CD14-positive monocyte (primary cell): Measurements from ENCODE around the gene CCDC85C. TPM values are rescaled to one million over a fixed set of nuclear protein-coding genes. Genes with fewer than 3 reads are reported as not detected.

ENCODE experiments used
- DNase-seq, 3 donors: peaks; one replicate each; pipeline ENCODE4 v3.0.0-alpha.2; 2011 to 2022
- H2AFZ ChIP-seq: 2 replicates; pipeline ENCODE4 v1.6.0; 2012; ENCODE audit warnings: mild to moderate bottlenecking, low read depth, low read length, inconsistent platforms; ENCODE audit not compliant: insufficient read depth, poor library complexity, severe bottlenecking
- H3K27ac ChIP-seq, 2 donors: 1 replicate in 1 of 2; 2 replicates in 1 of 2; pipeline ENCODE4 v1.5.1; 2012 to 2013; ENCODE audit warnings: low read length in 2 of 2, control low read depth in 1 of 2, inconsistent platforms in 1 of 2, low read depth in 1 of 2, mild to moderate bottlenecking in 1 of 2
- H3K27me3 ChIP-seq, 2 donors: one replicate each; pipeline versions ENCODE4 v1.6.0 to v1.6.1; 2011 to 2013; ENCODE audit warnings: low read length in 2 of 2; ENCODE audit not compliant: control insufficient read depth in 2 of 2, insufficient read depth in 2 of 2
- H3K36me3 ChIP-seq, 2 donors: replicated peaks in 1 of 2; 1 replicate in 1 of 2; 2 replicates in 1 of 2; pipeline versions ENCODE4 v1.5.1 to v1.6.1; 2012 to 2013; ENCODE audit warnings: low read length in 2 of 2, control low read depth in 1 of 2, inconsistent platforms in 1 of 2, mild to moderate bottlenecking in 1 of 2; ENCODE audit not compliant: insufficient read depth in 2 of 2, control insufficient read depth in 1 of 2
- H3K4me1 ChIP-seq, 2 donors: 1 replicate in 1 of 2; 2 replicates in 1 of 2; pipeline versions ENCODE4 v1.5.1 to v1.6.1; 2012 to 2013; ENCODE audit warnings: low read length in 2 of 2, control low read depth in 1 of 2, inconsistent platforms in 1 of 2, mild to moderate bottlenecking in 1 of 2, moderate library complexity in 1 of 2; ENCODE audit not compliant: insufficient read depth in 2 of 2, control insufficient read depth in 1 of 2
- H3K4me2 ChIP-seq: replicated peaks from 2 replicates; pipeline ENCODE3; 2012; ENCODE audit warnings: low read length, moderate library complexity, mild to moderate bottlenecking; ENCODE audit not compliant: poor library complexity, severe bottlenecking; ENCODE audit errors: extremely low read depth
- H3K4me3 ChIP-seq, 3 experiments: fragments of 200-600 bp in 1 of 3; sonication (generic) in 1 of 3; replicated peaks in 1 of 3; 1 replicate in 2 of 3; 2 replicates in 1 of 3; pipeline ENCODE4 v1.5.1; 2011 to 2013; ENCODE audit warnings: low read length in 3 of 3, mild to moderate bottlenecking in 3 of 3, control low read depth in 2 of 3, low read depth in 2 of 3, inconsistent platforms in 1 of 3, moderate library complexity in 1 of 3
- H3K79me2 ChIP-seq: 2 replicates; pipeline ENCODE4 v1.6.0; 2012; ENCODE audit warnings: mild to moderate bottlenecking, control low read depth, inconsistent platforms, low read length, moderate library complexity; ENCODE audit not compliant: insufficient read depth
- H3K9ac ChIP-seq: 2 replicates; pipeline ENCODE4 v1.6.0; 2017; ENCODE audit warnings: low read length, mild to moderate bottlenecking; ENCODE audit not compliant: insufficient read depth, poor library complexity, severe bottlenecking
- H3K9me3 ChIP-seq, 2 donors: replicated peaks in 1 of 2; 1 replicate in 1 of 2; 2 replicates in 1 of 2; pipeline versions ENCODE4 v1.5.1 to v1.6.1; 2012 to 2013; ENCODE audit warnings: low read length in 2 of 2, control low read depth in 1 of 2; ENCODE audit not compliant: control insufficient read depth in 1 of 2, insufficient read depth in 1 of 2
- H4K20me1 ChIP-seq: 2 replicates; pipeline ENCODE4 v1.6.0; 2012; ENCODE audit warnings: mild to moderate bottlenecking, low read length, control low read depth, moderate library complexity; ENCODE audit not compliant: insufficient read depth
- H3K27ac Mint-ChIP-seq, 7 donors: one replicate each; pipeline ENCODE4 v1.8.0; 2020; ENCODE audit warnings: mild to moderate bottlenecking in 7 of 7, mixed read lengths in 7 of 7, moderate library complexity in 6 of 7, inconsistent platforms in 2 of 7
- H3K27me3 Mint-ChIP-seq, 3 donors: one replicate each; pipeline ENCODE4 v1.8.0; 2021 to 2022; ENCODE audit warnings: low read depth in 3 of 3, mild to moderate bottlenecking in 3 of 3, mixed read lengths in 3 of 3, moderate library complexity in 3 of 3, inconsistent platforms in 1 of 3
- H3K36me3 Mint-ChIP-seq, 2 donors: one replicate each; pipeline ENCODE4 v1.8.0; 2020; ENCODE audit warnings: mixed read lengths in 2 of 2, inconsistent platforms in 1 of 2, mild to moderate bottlenecking in 1 of 2
- H3K4me1 Mint-ChIP-seq: one replicate; pipeline ENCODE4 v1.8.0; 2020; ENCODE audit warnings: mild to moderate bottlenecking, mixed read lengths
- H3K4me3 Mint-ChIP-seq, 2 donors: one replicate each; pipeline ENCODE4 v1.8.0; 2020; ENCODE audit warnings: mild to moderate bottlenecking in 2 of 2, mixed read lengths in 2 of 2, moderate library complexity in 1 of 2
- H3K9me3 Mint-ChIP-seq, 7 donors: one replicate each; pipeline ENCODE4 v1.8.0; 2020 to 2022; ENCODE audit warnings: mixed read lengths in 7 of 7, mild to moderate bottlenecking in 6 of 7, moderate library complexity in 6 of 7, inconsistent platforms in 2 of 7
- CTCF ChIP-seq: fragments of 200-600 bp; IDR thresholded peaks from one replicate; pipeline ENCODE4 v1.8.0; 2022; ENCODE audit warnings: antibody characterized with exemption, mild to moderate bottlenecking
- WGBS: methylation state at CpG from one replicate; pipeline ENCODE4 v1.1.5; 2013; ENCODE audit warnings: missing lambda C conversion rate; ENCODE audit not compliant: insufficient coverage; 5-methylcytosine and 5-hydroxymethylcytosine counted together
- intact Hi-C, 2 donors: fragments of 100-400 bp; cut with micrococcal nuclease; formaldehyde crosslinking; loops; one replicate each; pipeline versions ENCODE4 v1.15.0 to v1.15.1; 2023
- polyA plus RNA-seq, 3 donors: library from polyadenylated mRNA; depleted of rRNA in 1 of 3; unstranded in 2 of 3; stranded (reverse) in 1 of 3; fragments of 300-500 nt in 2 of 3; fragments of >200 nt in 1 of 3; fragmentation: Illumina TruSeq in 2 of 3; gene quantifications; 1 replicate in 2 of 3; 2 replicates in 1 of 3; pipeline ENCODE4 v1.2.3, GENCODE V29; 2012 to 2021

The CCDC85C gene
- polyA plus RNA-seq, 3 donors, result under 0.01 to 0.03 TPM; not detected in 1

- H3K4me1 ChIP-seq, result peaks cover 5 to 12% of the 10 kb centered on the region in 2 donors
- intact Hi-C loops, result no loop called here
- DNase-seq, result no peak
These were observed 1.4 kb upstream of the CCDC85C start for GRCh38 chr14:99605299-99605961.

DNA sequence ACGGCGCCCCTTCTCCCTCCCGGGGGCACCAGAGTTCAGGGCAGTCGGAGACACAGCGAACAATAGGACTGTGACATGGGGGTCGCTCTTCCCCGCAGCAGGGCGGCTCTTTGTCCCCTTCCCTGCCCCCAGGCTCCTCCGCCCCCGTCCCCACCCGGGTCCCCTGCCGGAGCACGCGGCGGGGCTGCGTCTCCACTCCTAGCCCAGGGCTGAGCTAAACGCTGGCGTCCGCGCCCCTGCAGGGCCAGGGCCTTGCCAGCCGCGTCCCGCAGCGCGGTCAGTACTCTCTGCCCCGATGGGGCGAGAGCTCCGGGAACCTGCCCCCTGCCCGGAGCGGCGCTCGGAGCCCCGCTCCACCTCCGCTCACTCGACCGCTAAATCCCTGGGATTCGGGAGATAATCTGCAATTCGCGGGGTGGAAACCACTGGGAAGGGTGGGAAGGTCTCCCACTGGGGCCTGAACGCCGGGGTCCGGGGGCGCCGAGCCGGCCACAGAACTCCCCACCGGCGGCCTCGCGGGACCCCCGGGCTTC, 825 bp upstream of the CCDC85C start:
- Histone ChIP-seq H3K36me3 (no peaks in the 10 kb centered on the region), H3K79me2 (no peaks in the 10 kb centered on the region), H2AFZ (peak overlapping the region; percentile 71), H3K4me1 (peaks cover 5 to 12% of the 10 kb centered on the region in 2 donors), H3K4me3 (peak overlapping the region; percentile 42 to 72 (median 50)), H3K27me3 (peaks cover 18 to 54% of the 10 kb centered on the region in 2 donors), H4K20me1 (no peaks in the 10 kb centered on the region), H3K4me2 (peak overlapping the region; percentile 83), H3K27ac (no peak overlapping the region), H3K9ac (peak overlapping the region; percentile 27), H3K9me3 (no peaks in the 10 kb centered on the region)
- Mint-ChIP-seq H3K36me3 (no peaks in the 10 kb centered on the region), H3K27me3 (peaks cover 44 to 72% (median 50%) of the 10 kb centered on the region in 3 donors), H3K4me1 (peaks cover 7% of the 10 kb centered on the region), H3K9me3 (peaks cover 0 to 9% (median 2%) of the 10 kb centered on the region in 7 donors), H3K4me3 (peak overlapping the region; percentile 72 to 86), H3K27ac (no peak overlapping the region)
- no peak for DNase-seq
- intact Hi-C loops, result no loop called here
- no peak for TF ChIP-seq CTCF
- WGBS, result under 1% methylated on average over 45 of the region's 50 CpGs

More at GRCh38 chr14:99605299-99605961, 1.4 kb upstream of the CCDC85C start:
- Histone ChIP-seq H3K36me3 (no peaks in the 10 kb centered on the region), H3K4me2 (peak overlapping the region; percentile 83), H3K27me3 (peaks cover 18 to 54% of the 10 kb centered on the region in 2 donors), H2AFZ (peak overlapping the region; percentile 71), H3K4me3 (peak overlapping the region; percentile 42 to 72 (median 50)), H3K27ac (no peak overlapping the region), H3K79me2 (no peaks in the 10 kb centered on the region), H4K20me1 (no peaks in the 10 kb centered on the region), H3K9ac (peak overlapping the region; percentile 27), H3K9me3 (no peaks in the 10 kb centered on the region)
- H3K4me1 Mint-ChIP-seq, result peaks cover 7% of the 10 kb centered on the region
- peak overlapping the region; percentile 72 to 86 for H3K4me3 Mint-ChIP-seq
- peak overlapping the region in 1 of 7 donors; percentile 18 for H3K27ac Mint-ChIP-seq
- WGBS, result 3% methylated on average over 38 of the region's 38 CpGs
- H3K9me3 Mint-ChIP-seq, result peaks cover 0 to 9% (median 2%) of the 10 kb centered on the region in 7 donors
- TF ChIP-seq CTCF, result no peak
- no peaks in the 10 kb centered on the region for H3K36me3 Mint-ChIP-seq
- H3K27me3 Mint-ChIP-seq, result peaks cover 46 to 72% (median 50%) of the 10 kb centered on the region in 3 donors
